OCI-LY3 (cell line): ENCODE measurements around the gene AQP1.

Experiments used
- H2AFZ ChIP-seq: fragments of 200-600, 300-600 bp; shearing (Covaris generic); 2 replicates; pipeline ENCODE4 v1.6.0; 2014; ENCODE audit warnings: antibody characterized with exemption, low read depth, low read length
- H3K27ac ChIP-seq: fragments of 200-600, 300-600 bp; sonication (generic); 2 replicates; pipeline ENCODE4 v1.5.1; 2014; ENCODE audit warnings: mild to moderate bottlenecking, low read length, moderate library complexity, mixed read lengths
- H3K27me3 ChIP-seq: fragments of 200-600, 300-600 bp; sonication (generic); 2 replicates; pipeline ENCODE4 v1.6.1; 2014; ENCODE audit warnings: low read depth, low read length, mixed read lengths
- H3K36me3 ChIP-seq: fragments of 200-600, 300-600 bp; sonication (generic); replicated peaks from 2 replicates; pipeline ENCODE3; 2014; ENCODE audit warnings: low read depth, low read length, mixed read lengths
- H3K4me1 ChIP-seq: fragments of 300-600, 200-600 bp; sonication (generic); 2 replicates; pipeline ENCODE4 v1.6.1; 2014; ENCODE audit warnings: low read length, mixed read lengths
- H3K4me2 ChIP-seq: fragments of 200-600, 300-600 bp; sonication (generic); 2 replicates; pipeline ENCODE4 v1.6.1; 2014; ENCODE audit warnings: low read length, mixed read lengths
- H3K4me3 ChIP-seq: fragments of 300-600, 200-600 bp; sonication (generic); 2 replicates; pipeline ENCODE4 v1.5.1; 2014; ENCODE audit warnings: antibody characterized with exemption, mild to moderate bottlenecking, low read length, moderate library complexity
- H3K79me2 ChIP-seq: fragments of 300-600, 200-600 bp; shearing (Covaris generic); 2 replicates; pipeline ENCODE4 v1.6.1; 2014; ENCODE audit warnings: mild to moderate bottlenecking, low read length, mixed read lengths
- H3K9ac ChIP-seq: fragments of 300-600, 200-600 bp; shearing (Covaris generic); 2 replicates; pipeline ENCODE4 v1.6.0; 2014; ENCODE audit warnings: mild to moderate bottlenecking, low read length, moderate library complexity
- H3K9me3 ChIP-seq: fragments of 200-600, 300-600 bp; shearing (Covaris generic); 2 replicates; pipeline ENCODE4 v1.6.1; 2014; ENCODE audit warnings: low read length, mixed read lengths; ENCODE audit not compliant: insufficient read depth
- H4K20me1 ChIP-seq: fragments of 200-600, 300-600 bp; sonication (generic); 2 replicates; pipeline ENCODE4 v1.6.1; 2016; ENCODE audit warnings: low read length, mixed read lengths; ENCODE audit not compliant: insufficient read depth
- EZH2phosphoT487 ChIP-seq: fragments of 200-600 bp; shearing (Covaris generic); IDR thresholded peaks from 2 replicates; pipeline ENCODE4 v1.6.1; 2018; ENCODE audit warnings: antibody characterized with exemption, mixed run types, low read depth
- TF ChIP-seq, protein P1 (sequence below): fragments of 200-600, 300-600 bp; sonication (generic); IDR thresholded peaks from 2 replicates; pipeline ENCODE4 v1.5.1; 2014; ENCODE audit warnings: antibody characterized with exemption, low read length, low read depth

The AQP1 gene

GRCh38 chr7:30923009-30923773 lies 11.5 kb downstream of the AQP1 start:
- TF ChIP-seq EZH2phosphoT487: no peak
- TF ChIP-seq, protein P1, sequence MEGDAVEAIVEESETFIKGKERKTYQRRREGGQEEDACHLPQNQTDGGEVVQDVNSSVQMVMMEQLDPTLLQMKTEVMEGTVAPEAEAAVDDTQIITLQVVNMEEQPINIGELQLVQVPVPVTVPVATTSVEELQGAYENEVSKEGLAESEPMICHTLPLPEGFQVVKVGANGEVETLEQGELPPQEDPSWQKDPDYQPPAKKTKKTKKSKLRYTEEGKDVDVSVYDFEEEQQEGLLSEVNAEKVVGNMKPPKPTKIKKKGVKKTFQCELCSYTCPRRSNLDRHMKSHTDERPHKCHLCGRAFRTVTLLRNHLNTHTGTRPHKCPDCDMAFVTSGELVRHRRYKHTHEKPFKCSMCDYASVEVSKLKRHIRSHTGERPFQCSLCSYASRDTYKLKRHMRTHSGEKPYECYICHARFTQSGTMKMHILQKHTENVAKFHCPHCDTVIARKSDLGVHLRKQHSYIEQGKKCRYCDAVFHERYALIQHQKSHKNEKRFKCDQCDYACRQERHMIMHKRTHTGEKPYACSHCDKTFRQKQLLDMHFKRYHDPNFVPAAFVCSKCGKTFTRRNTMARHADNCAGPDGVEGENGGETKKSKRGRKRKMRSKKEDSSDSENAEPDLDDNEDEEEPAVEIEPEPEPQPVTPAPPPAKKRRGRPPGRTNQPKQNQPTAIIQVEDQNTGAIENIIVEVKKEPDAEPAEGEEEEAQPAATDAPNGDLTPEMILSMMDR: no peak
- Histone ChIP-seq H4K20me1 (no peaks in the 10 kb centered on the region), H3K4me3 (no peak overlapping the region), H3K9me3 (no peaks in the 10 kb centered on the region), H3K4me2 (no peak overlapping the region), H3K36me3 (no peaks in the 10 kb centered on the region), H3K27ac (no peak overlapping the region), H2AFZ (no peak overlapping the region), H3K4me1 (no peaks in the 10 kb centered on the region), H3K9ac (no peak overlapping the region), H3K79me2 (no peaks in the 10 kb centered on the region), H3K27me3 (no peaks in the 10 kb centered on the region)

- H3K27ac ChIP-seq: no peak overlapping the region
- TF ChIP-seq, protein P1: no peak
- no peak for TF ChIP-seq EZH2phosphoT487
- H3K4me3 ChIP-seq: no peak overlapping the region
- H3K4me1 ChIP-seq: no peaks in the 10 kb centered on the region
- H3K27me3 ChIP-seq: no peaks in the 10 kb centered on the region
- H3K36me3 ChIP-seq: no peaks in the 10 kb centered on the region
- H4K20me1 ChIP-seq: no peaks in the 10 kb centered on the region
- H2AFZ ChIP-seq: no peak overlapping the region
- no peaks in the 10 kb centered on the region for H3K79me2 ChIP-seq
- no peak overlapping the region for H3K9ac ChIP-seq
- no peaks in the 10 kb centered on the region for H3K9me3 ChIP-seq
- no peak overlapping the region for H3K4me2 ChIP-seq
Measured at GRCh38 chr7:30923774-30924413, 12.2 kb downstream of the AQP1 start.

GRCh38 chr7:30924624-30925023 lies 13.0 kb downstream of the AQP1 start:
- Histone ChIP-seq H3K27ac (no peak overlapping the region), H3K9me3 (no peaks in the 10 kb centered on the region), H2AFZ (no peak overlapping the region), H3K27me3 (no peaks in the 10 kb centered on the region), H3K4me1 (no peaks in the 10 kb centered on the region), H3K79me2 (no peaks in the 10 kb centered on the region), H4K20me1 (no peaks in the 10 kb centered on the region), H3K9ac (no peak overlapping the region), H3K4me3 (no peak overlapping the region), H3K4me2 (no peak overlapping the region), H3K36me3 (no peaks in the 10 kb centered on the region)
- no peak for TF ChIP-seq EZH2phosphoT487
- TF ChIP-seq, protein P1: no peak

DNA sequence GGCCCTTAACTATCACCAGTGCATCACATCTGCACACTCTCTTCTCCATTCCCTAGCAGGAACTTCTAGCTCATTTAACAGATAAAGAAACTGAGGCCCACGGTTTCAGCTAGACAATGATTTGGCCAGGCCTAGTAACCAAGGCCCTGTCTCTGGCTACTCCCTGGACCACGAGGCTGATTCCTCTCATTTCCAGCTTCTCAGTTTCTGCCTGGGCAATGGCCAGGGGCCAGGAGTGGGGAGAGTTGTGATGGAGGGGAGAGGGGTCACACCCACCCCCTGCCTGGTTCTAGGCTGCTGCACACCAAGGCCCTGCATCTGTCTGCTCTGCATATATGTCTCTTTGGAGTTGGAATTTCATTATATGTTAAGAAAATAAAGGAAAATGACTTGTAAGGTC lies 13.5 kb downstream of the AQP1 start:
- Histone ChIP-seq H3K9me3 (no peaks in the 10 kb centered on the region), H3K4me2 (no peak overlapping the region), H3K9ac (no peak overlapping the region), H3K4me3 (no peak overlapping the region), H3K36me3 (no peaks in the 10 kb centered on the region), H3K4me1 (no peaks in the 10 kb centered on the region), H3K79me2 (no peaks in the 10 kb centered on the region), H4K20me1 (no peaks in the 10 kb centered on the region), H2AFZ (no peak overlapping the region), H3K27ac (no peak overlapping the region), H3K27me3 (no peaks in the 10 kb centered on the region)
- no peak for TF ChIP-seq EZH2phosphoT487
- TF ChIP-seq, protein P1: no peak
